PC-3 (cell line): ENCODE data around the gene SHISA8. TPM values are rescaled to one million over a fixed set of nuclear protein-coding genes. Genes with fewer than 3 reads are reported as not detected.

ENCODE experiments used
- ATAC-seq: fragments of 200-7000 bp; cut with Tn5 transposase; 2 replicates; pipeline ENCODE4 v1.9.1; 2020; ENCODE audit warnings: mild to moderate bottlenecking, moderate library complexity
- BruUV-seq: library from RNA; stranded (reverse); fragments of 400-500 nt; replicated peaks from 2 replicates; lab custom pipeline; 2021; lab: Mats Ljungman, UMichigan
- CTCF ChIA-PET: fragments of 300-600 bp; sonication (Branson Sonifier 250); formaldehyde crosslinking; loops from one replicate; lab custom pipeline; 2022; ENCODE audit warnings: antibody characterized with exemption; lab: Charles Lee
- POLR2A ChIA-PET: fragments of 300-600 bp; sonication (Branson Sonifier 250); formaldehyde crosslinking; loops from one replicate; lab custom pipeline; 2022; ENCODE audit warnings: antibody characterized with exemption; ENCODE audit not compliant: unreplicated experiment; lab: Charles Lee
- DNase-seq: peaks from one replicate; pipeline ENCODE4 v3.0.0-alpha.2; 2015
- H2AFZ ChIP-seq: fragments of 300-600 bp; sonication (generic); 2 replicates; pipeline ENCODE4 v1.6.0; 2016; ENCODE audit warnings: antibody characterized with exemption, low read length
- H3F3A ChIP-seq: fragments of 300-600 bp; sonication (generic); one replicate; pipeline ENCODE4 v1.6.0; 2017; ENCODE audit warnings: antibody characterized with exemption, low read length, control low read depth, mild to moderate bottlenecking; ENCODE audit not compliant: unreplicated experiment
- H3K27ac ChIP-seq: fragments of 300-600 bp; sonication (generic); 2 replicates; pipeline ENCODE4 v1.5.1; 2016; ENCODE audit warnings: mild to moderate bottlenecking, low read length
- H3K27me3 ChIP-seq: fragments of 300-600 bp; sonication (generic); 2 replicates; pipeline ENCODE4 v1.6.1; 2016; ENCODE audit warnings: low read length, mixed read lengths
- H3K36me3 ChIP-seq: fragments of 300-600 bp; sonication (generic); 2 replicates; pipeline ENCODE4 v1.6.1; 2016; ENCODE audit warnings: low read depth, mixed run types, low read length, mixed read lengths
- H3K4me1 ChIP-seq: fragments of 300-600 bp; sonication (generic); 2 replicates; pipeline ENCODE4 v1.5.1; 2016; ENCODE audit warnings: low read length; ENCODE audit not compliant: insufficient read depth
- H3K4me2 ChIP-seq: fragments of 300-600 bp; sonication (generic); 2 replicates; pipeline ENCODE4 v1.6.0; 2016; ENCODE audit warnings: low read length
- H3K4me3 ChIP-seq: fragments of 300-600 bp; sonication (generic); 2 replicates; pipeline ENCODE4 v1.5.1; 2016; ENCODE audit warnings: mild to moderate bottlenecking, low read length, mixed read lengths
- H3K79me2 ChIP-seq: fragments of 300-600 bp; sonication (generic); 2 replicates; pipeline ENCODE4 v1.6.1; 2017; ENCODE audit warnings: low read length, mixed read lengths
- H3K9ac ChIP-seq: fragments of 300-600 bp; sonication (generic); 2 replicates; pipeline ENCODE4 v1.6.0; 2016; ENCODE audit warnings: mild to moderate bottlenecking, low read length
- H3K9me2 ChIP-seq: fragments of 300-600 bp; sonication (generic); replicated peaks from 2 replicates; pipeline ENCODE4 v1.6.1; 2016; ENCODE audit warnings: mixed run types, low read length, mixed read lengths
- H3K9me3 ChIP-seq: fragments of 300-600 bp; sonication (generic); 2 replicates; pipeline ENCODE4 v1.6.1; 2016; ENCODE audit warnings: low read length, mixed read lengths
- H4K20me1 ChIP-seq: fragments of 300-600 bp; sonication (generic); 2 replicates; pipeline ENCODE4 v1.6.1; 2016; ENCODE audit warnings: low read length, mixed read lengths
- EZH2 ChIP-seq: fragments of 300-600 bp; sonication (generic); IDR thresholded peaks from one replicate; pipeline ENCODE4 v1.6.1; 2017; ENCODE audit warnings: antibody characterized with exemption, mild to moderate bottlenecking, low read length; ENCODE audit not compliant: unreplicated experiment
- EZH2phosphoT487 ChIP-seq: fragments of 300-600 bp; sonication (generic); IDR thresholded peaks from 2 replicates; pipeline ENCODE4 v1.6.1; 2018; ENCODE audit warnings: mild to moderate bottlenecking, antibody characterized with exemption, low read length, borderline replicate concordance
- intact Hi-C: fragments of 100-400 bp; cut with micrococcal nuclease; formaldehyde crosslinking; loops from 2 replicates; pipeline ENCODE4 v1.9.0; 2023
- total RNA-seq: library from RNA; depleted of rRNA; stranded (reverse); fragments of >200 nt; gene quantifications from 2 replicates; pipeline ENCODE4 v1.2.3, GENCODE V29; 2014
- TF ChIP-seq, protein P1 (sequence below): fragments of 300-600 bp; sonication (generic); conservative IDR thresholded peaks from 2 replicates; pipeline ENCODE4 v1.5.1; 2017; ENCODE audit warnings: antibody characterized with exemption, low read depth, mild to moderate bottlenecking, low read length

SHISA8 gene
- total RNA-seq, 1 experiment from 2014 or later: not detected

DNA sequence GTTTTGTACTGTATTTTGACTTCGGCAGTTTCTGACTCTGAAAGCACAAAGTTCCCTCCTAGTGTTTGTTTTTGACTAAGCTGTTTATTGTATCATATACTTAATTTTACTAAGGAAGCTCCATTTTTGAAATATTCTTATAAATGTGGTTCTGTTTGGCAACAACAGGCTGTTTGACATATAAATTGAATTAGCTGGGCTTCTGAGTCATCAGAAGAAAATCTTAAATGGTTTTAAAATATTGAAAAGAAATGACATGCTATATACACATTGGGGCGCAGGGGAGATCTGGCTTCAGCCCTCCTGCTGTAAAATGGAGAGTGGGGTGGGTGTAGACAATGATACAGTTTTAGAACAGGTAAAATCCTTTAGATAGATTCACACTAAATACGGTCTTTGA is 38.6 kb downstream of the SHISA8 start:
- BruUV-seq: no TSS peak
- ChIA-PET CTCF (no interaction called here), POLR2A (no interaction called here)
- intact Hi-C loops: no loop called here
- Histone ChIP-seq H3K9me3 (no peaks in the 10 kb centered on the region), H3F3A (no peaks in the 10 kb centered on the region), H3K27me3 (no peaks in the 10 kb centered on the region), H2AFZ (no peak overlapping the region), H3K27ac (no peak overlapping the region), H3K9ac (no peak overlapping the region), H3K4me2 (no peak overlapping the region), H3K4me3 (no peak overlapping the region), H3K9me2 (no peaks in the 10 kb centered on the region), H4K20me1 (no peaks in the 10 kb centered on the region), H3K36me3 (peaks cover 42% of the 10 kb centered on the region), H3K79me2 (no peaks in the 10 kb centered on the region), H3K4me1 (no peaks in the 10 kb centered on the region)
- TF ChIP-seq EZH2phosphoT487 (no peak), EZH2 (no peak)
- TF ChIP-seq, protein P1, sequence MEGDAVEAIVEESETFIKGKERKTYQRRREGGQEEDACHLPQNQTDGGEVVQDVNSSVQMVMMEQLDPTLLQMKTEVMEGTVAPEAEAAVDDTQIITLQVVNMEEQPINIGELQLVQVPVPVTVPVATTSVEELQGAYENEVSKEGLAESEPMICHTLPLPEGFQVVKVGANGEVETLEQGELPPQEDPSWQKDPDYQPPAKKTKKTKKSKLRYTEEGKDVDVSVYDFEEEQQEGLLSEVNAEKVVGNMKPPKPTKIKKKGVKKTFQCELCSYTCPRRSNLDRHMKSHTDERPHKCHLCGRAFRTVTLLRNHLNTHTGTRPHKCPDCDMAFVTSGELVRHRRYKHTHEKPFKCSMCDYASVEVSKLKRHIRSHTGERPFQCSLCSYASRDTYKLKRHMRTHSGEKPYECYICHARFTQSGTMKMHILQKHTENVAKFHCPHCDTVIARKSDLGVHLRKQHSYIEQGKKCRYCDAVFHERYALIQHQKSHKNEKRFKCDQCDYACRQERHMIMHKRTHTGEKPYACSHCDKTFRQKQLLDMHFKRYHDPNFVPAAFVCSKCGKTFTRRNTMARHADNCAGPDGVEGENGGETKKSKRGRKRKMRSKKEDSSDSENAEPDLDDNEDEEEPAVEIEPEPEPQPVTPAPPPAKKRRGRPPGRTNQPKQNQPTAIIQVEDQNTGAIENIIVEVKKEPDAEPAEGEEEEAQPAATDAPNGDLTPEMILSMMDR: no peak
- DNase-seq (no peak), ATAC-seq (no peak)

DNA sequence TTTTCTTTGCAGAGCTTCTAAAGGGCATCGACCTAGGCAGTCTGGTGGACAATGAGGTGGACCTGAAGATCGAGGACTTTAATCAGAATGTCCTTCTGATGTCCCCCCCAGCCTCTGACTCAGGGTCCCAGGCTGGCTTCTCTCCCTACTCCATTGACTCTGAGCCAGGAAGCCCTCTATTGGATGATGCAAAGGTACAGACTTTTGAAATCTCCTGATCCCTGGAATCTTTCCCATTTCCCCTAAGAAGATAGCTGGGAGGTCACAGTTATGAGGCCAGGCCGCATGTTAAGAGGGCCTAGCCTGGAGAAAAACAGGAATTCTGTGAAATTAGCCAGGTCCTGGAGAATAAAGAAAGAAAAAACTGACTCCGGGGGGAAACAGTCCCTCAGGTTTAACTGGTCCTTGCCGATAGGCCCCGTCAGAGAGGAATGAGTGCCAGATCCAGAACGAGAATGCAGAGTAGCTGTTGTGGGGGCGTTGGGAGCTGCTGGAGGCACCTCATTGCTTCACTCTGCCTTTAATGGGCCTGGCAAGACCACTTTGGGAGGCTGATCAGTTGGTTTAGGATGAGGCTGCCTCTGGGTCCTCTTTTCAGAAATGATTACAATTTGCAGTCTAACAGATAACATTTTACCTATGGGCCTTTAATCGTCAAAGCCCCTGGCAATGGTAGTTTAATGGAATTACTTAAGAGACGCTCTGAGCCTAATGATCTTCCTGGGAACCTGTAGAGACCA is 39.2 kb downstream of the SHISA8 start:
- DNase-seq: no peak
- Histone ChIP-seq H3K4me3 (no peak overlapping the region), H3K36me3 (peaks cover 43% of the 10 kb centered on the region), H3K9me2 (no peaks in the 10 kb centered on the region), H3K27me3 (no peaks in the 10 kb centered on the region), H3K4me2 (no peak overlapping the region), H4K20me1 (no peaks in the 10 kb centered on the region), H3K79me2 (no peaks in the 10 kb centered on the region), H3K9ac (no peak overlapping the region), H3K9me3 (no peaks in the 10 kb centered on the region), H3K4me1 (no peaks in the 10 kb centered on the region), H3K27ac (no peak overlapping the region), H3F3A (no peaks in the 10 kb centered on the region), H2AFZ (no peak overlapping the region)
- ATAC-seq: no peak
- BruUV-seq: no TSS peak
- ChIA-PET POLR2A (no interaction called here), CTCF (no interaction called here)
- intact Hi-C loops: no loop called here
- TF ChIP-seq, protein P1: no peak
- no peak for TF ChIP-seq EZH2phosphoT487
- no peak for TF ChIP-seq EZH2

GRCh38 chr22:41874090-41874489 is 40.8 kb downstream of the SHISA8 start:
- ChIA-PET POLR2A (no interaction called here), CTCF (no interaction called here)
- Histone ChIP-seq H3K79me2 (no peaks in the 10 kb centered on the region), H3K27me3 (no peaks in the 10 kb centered on the region), H3K9ac (no peak overlapping the region), H3K4me1 (no peaks in the 10 kb centered on the region), H3K36me3 (peaks cover 44% of the 10 kb centered on the region), H3F3A (no peaks in the 10 kb centered on the region), H2AFZ (no peak overlapping the region), H3K27ac (no peak overlapping the region), H4K20me1 (no peaks in the 10 kb centered on the region), H3K4me2 (no peak overlapping the region), H3K9me2 (no peaks in the 10 kb centered on the region), H3K4me3 (no peak overlapping the region), H3K9me3 (no peaks in the 10 kb centered on the region)
- BruUV-seq: no TSS peak
- DNase-seq: no peak
- intact Hi-C loops: no loop called here
- TF ChIP-seq, protein P1: no peak
- TF ChIP-seq EZH2: no peak
- TF ChIP-seq EZH2phosphoT487: no peak
- ATAC-seq: no peak
